Uterus (tissue), 4 donors: Measurements from ENCODE around the gene JMJD8. TPM values are rescaled to one million over a fixed set of nuclear protein-coding genes. Genes with fewer than 3 reads are reported as not detected.

ENCODE experiments used
- DNase-seq, 2 donors: peaks; one replicate each; pipeline ENCODE4 v3.0.0-alpha.2; 2019 to 2020
- H3K27ac ChIP-seq, 2 donors: fragments of 200-600 bp; sonication (generic); 1 replicate in 1 of 2; 2 replicates in 1 of 2; pipeline ENCODE4 v1.5.1; 2016 to 2018
- H3K27me3 ChIP-seq, 2 donors: fragments of 200-600 bp; sonication (generic); one replicate each; pipeline ENCODE4 v1.5.1; 2018 to 2019; ENCODE audit warnings: control low read depth in 1 of 2
- H3K36me3 ChIP-seq, 2 donors: fragments of 200-600 bp; sonication (generic); one replicate each; pipeline ENCODE4 v1.5.1; 2019; ENCODE audit warnings: control low read depth in 1 of 2
- H3K4me1 ChIP-seq, 2 donors: fragments of 200-600 bp; sonication (generic); one replicate each; pipeline ENCODE4 v1.5.1; 2018 to 2019; ENCODE audit warnings: control low read depth in 1 of 2
- H3K4me3 ChIP-seq, 2 donors: fragments of 200-600 bp; sonication (generic); 1 replicate in 1 of 2; 2 replicates in 1 of 2; pipeline ENCODE4 v1.5.1; 2018 to 2019; ENCODE audit warnings: mild to moderate bottlenecking in 1 of 2
- H3K9me3 ChIP-seq, 2 donors: fragments of 200-600 bp; sonication (generic); one replicate each; pipeline ENCODE4 v1.5.1; 2019; ENCODE audit warnings: control low read depth in 1 of 2
- POLR2A ChIP-seq, 2 donors: fragments of 450-650 bp; IDR thresholded peaks; one replicate each; pipeline ENCODE4 v1.6.1; 2016; ENCODE audit warnings: antibody characterized with exemption in 2 of 2, mild to moderate bottlenecking in 1 of 2, moderate library complexity in 1 of 2
- intact Hi-C: fragments of 100-400 bp; cut with DNase I; formaldehyde crosslinking; loops from one replicate; pipeline ENCODE4 v1.15.1; 2023; ENCODE audit warnings: low total_unique reads
- total RNA-seq, 4 donors: library from RNA; depleted of rRNA in 3 of 4; stranded (reverse); fragments of >200 nt in 3 of 4; gene quantifications; one replicate each; pipeline versions ENCODE4 v1.1.0 to v1.2.4, GENCODE V29; 2014 to 2023
- TF ChIP-seq, protein P1 (sequence below), 4 experiments: fragments of 200-600 bp in 2 of 4; fragments of 450-650 bp in 2 of 4; sonication (generic) in 2 of 4; IDR thresholded peaks; one replicate each; pipeline ENCODE4 v1.5.1; 2016 to 2019; ENCODE audit warnings: antibody characterized with exemption in 4 of 4, mild to moderate bottlenecking in 2 of 4, moderate library complexity in 1 of 4
- donor health status: DM: yes; HTN: yes; CAD: no.

Gene JMJD8
- total RNA-seq, 4 donors from 2014 or later, result 45.6 to 111 (median 57.4) TPM

DNA sequence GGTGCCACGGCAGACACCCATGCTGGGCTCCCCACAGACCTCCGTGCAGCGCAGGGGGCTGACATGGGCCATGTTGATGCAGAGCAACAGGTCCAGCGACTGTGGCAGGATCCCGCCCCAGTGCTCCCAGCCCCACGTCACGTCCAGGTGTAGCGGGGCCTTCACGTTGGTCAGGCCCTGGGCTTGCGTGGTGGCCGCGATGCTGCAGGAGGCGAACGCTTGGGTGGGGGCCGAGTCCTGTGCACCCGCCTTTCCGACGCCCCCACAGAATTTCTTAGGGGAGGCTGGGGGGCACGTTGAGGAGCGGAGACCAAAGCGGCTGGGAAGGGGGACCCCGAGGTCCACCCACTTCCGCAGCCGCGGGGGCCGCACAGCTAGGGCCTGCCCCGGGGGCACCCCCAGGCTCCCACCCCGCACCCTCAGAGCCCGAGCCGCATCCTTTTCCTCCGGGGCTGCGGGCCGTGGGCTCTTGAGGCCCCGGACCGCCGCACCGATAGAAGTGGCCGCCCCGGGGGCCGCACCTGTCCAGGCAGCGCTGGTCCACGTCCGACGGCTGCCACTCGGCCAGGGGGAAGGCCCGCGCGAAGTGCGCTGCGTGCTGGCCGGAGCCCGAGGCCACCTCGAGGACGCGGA is 48.4 kb downstream of the JMJD8 start:
- TF ChIP-seq, protein P1, sequence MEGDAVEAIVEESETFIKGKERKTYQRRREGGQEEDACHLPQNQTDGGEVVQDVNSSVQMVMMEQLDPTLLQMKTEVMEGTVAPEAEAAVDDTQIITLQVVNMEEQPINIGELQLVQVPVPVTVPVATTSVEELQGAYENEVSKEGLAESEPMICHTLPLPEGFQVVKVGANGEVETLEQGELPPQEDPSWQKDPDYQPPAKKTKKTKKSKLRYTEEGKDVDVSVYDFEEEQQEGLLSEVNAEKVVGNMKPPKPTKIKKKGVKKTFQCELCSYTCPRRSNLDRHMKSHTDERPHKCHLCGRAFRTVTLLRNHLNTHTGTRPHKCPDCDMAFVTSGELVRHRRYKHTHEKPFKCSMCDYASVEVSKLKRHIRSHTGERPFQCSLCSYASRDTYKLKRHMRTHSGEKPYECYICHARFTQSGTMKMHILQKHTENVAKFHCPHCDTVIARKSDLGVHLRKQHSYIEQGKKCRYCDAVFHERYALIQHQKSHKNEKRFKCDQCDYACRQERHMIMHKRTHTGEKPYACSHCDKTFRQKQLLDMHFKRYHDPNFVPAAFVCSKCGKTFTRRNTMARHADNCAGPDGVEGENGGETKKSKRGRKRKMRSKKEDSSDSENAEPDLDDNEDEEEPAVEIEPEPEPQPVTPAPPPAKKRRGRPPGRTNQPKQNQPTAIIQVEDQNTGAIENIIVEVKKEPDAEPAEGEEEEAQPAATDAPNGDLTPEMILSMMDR (IDR thresholded peaks at IDR 0.05), result no peak
- TF ChIP-seq POLR2A (IDR thresholded peaks at IDR 0.05), result no peak
- no peaks in the 10 kb centered on the region for H3K27me3 ChIP-seq
- no peaks in the 10 kb centered on the region for H3K9me3 ChIP-seq
- H3K27ac ChIP-seq, result peak overlapping the region; percentile 98 to 99
- H3K4me3 ChIP-seq, result peak overlapping the region; percentile 72 to 85
- intact Hi-C loops, result no loop called here
- no peaks in the 10 kb centered on the region for H3K36me3 ChIP-seq
- no peak for DNase-seq
- H3K4me1 ChIP-seq, result peaks cover 0 to 13% of the 10 kb centered on the region in 2 donors

DNA sequence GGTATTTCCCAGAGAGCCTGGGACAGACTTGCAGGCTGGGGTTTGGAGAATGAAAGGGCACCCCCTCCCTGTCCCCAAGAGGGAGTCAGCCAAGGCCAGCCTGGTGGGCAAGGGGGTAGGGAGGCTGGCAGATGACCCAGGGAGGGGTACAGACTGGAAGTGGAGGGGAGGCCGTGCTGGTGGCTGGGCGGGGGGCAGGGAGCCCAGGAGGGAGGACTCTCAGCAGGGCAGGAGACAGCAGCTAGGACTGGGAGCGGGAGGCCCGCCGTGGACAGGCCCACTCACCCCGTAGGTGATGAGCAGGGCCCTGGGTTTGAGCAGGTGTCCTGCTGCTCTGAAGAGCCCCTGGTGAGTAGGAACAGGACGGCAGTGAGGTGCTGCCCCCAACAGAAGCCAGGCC is 49.1 kb downstream of the JMJD8 start:
- Histone ChIP-seq H3K4me1 (peaks cover 0 to 15% of the 10 kb centered on the region in 2 donors), H3K9me3 (no peaks in the 10 kb centered on the region), H3K4me3 (peak overlapping the region in 1 of 2 donors; percentile 72), H3K27me3 (no peaks in the 10 kb centered on the region), H3K36me3 (no peaks in the 10 kb centered on the region), H3K27ac (no peak overlapping the region)
- DNase-seq, result no peak
- TF ChIP-seq POLR2A (IDR thresholded peaks at IDR 0.05), result no peak
- TF ChIP-seq, protein P1 (IDR thresholded peaks at IDR 0.05), result no peak
- intact Hi-C loops, result no loop called here

DNA sequence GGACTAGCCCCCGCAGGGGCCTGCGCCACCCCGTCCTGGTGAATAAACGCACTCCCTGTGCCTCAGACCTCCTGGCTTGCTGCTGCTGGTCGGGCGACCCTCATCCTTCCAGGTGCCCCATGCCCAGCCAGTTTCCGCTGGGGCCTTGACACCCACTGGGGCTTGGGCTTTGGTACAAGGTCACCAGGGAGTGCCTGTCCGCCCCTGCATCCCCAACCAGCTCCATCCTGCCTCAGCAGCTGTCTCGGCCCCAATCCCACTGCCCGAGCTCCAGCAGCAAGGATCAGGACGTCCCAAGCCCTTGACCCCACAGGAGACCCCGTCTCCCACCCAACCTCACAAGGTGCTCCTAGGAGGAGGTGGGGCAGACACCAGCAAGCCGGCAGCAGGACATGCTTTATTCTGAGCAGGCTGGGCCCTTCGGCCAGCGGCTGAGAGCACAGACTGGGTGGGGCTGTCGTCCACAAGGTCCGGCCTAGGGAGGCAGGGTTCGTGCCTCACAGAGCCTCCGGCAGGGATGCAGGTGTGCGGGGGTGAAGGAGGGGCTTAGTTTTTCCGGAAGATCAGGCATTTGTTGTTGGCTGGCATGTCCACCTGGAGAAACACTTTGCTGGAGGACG is 50.0 kb downstream of the JMJD8 start:
- TF ChIP-seq POLR2A (IDR thresholded peaks at IDR 0.05), result no peak
- TF ChIP-seq, protein P1 (IDR thresholded peaks at IDR 0.05), result no peak
- Histone ChIP-seq H3K9me3 (no peaks in the 10 kb centered on the region), H3K4me1 (peaks cover 0 to 15% of the 10 kb centered on the region in 2 donors), H3K27ac (no peak overlapping the region), H3K27me3 (no peaks in the 10 kb centered on the region), H3K4me3 (no peak overlapping the region), H3K36me3 (no peaks in the 10 kb centered on the region)
- DNase-seq, result no peak
- intact Hi-C loops, result no loop called here

DNA sequence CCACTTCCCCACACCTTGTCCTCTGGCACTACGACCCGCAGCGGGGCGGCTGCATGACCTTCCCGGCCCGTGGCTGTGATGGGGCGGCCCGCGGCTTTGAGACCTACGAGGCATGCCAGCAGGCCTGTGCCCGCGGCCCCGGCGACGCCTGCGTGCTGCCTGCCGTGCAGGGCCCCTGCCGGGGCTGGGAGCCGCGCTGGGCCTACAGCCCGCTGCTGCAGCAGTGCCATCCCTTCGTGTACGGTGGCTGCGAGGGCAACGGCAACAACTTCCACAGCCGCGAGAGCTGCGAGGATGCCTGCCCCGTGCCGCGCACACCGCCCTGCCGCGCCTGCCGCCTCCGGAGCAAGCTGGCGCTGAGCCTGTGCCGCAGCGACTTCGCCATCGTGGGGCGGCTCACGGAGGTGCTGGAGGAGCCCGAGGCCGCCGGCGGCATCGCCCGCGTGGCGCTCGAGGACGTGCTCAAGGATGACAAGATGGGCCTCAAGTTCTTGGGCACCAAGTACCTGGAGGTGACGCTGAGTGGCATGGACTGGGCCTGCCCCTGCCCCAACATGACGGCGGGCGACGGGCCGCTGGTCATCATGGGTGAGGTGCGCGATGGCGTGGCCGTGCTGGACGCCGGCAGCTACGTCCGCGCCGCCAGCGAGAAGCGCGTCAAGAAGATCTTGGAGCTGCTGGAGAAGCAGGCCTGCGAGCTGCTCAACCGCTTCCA is 50.6 kb downstream of the JMJD8 start:
- no peak for DNase-seq
- Histone ChIP-seq H3K27ac (no peak overlapping the region), H3K36me3 (no peaks in the 10 kb centered on the region), H3K27me3 (no peaks in the 10 kb centered on the region), H3K4me1 (peaks cover 0 to 15% of the 10 kb centered on the region in 2 donors), H3K4me3 (no peak overlapping the region), H3K9me3 (no peaks in the 10 kb centered on the region)
- TF ChIP-seq POLR2A (IDR thresholded peaks at IDR 0.05), result no peak
- TF ChIP-seq, protein P1 (IDR thresholded peaks at IDR 0.05), result no peak
- intact Hi-C loops, result no loop called here
